NCI-H2107 treated with DMSO at 0.1 percent for 48 hours (cell line): ENCODE measurements around the gene FAM107B.

Experiments
- DNase-seq: peaks from one replicate; lab custom pipeline; 2025; ENCODE audit not compliant: unreplicated experiment; lab: John Stamatoyannopoulos, UW

FAM107B gene

DNA sequence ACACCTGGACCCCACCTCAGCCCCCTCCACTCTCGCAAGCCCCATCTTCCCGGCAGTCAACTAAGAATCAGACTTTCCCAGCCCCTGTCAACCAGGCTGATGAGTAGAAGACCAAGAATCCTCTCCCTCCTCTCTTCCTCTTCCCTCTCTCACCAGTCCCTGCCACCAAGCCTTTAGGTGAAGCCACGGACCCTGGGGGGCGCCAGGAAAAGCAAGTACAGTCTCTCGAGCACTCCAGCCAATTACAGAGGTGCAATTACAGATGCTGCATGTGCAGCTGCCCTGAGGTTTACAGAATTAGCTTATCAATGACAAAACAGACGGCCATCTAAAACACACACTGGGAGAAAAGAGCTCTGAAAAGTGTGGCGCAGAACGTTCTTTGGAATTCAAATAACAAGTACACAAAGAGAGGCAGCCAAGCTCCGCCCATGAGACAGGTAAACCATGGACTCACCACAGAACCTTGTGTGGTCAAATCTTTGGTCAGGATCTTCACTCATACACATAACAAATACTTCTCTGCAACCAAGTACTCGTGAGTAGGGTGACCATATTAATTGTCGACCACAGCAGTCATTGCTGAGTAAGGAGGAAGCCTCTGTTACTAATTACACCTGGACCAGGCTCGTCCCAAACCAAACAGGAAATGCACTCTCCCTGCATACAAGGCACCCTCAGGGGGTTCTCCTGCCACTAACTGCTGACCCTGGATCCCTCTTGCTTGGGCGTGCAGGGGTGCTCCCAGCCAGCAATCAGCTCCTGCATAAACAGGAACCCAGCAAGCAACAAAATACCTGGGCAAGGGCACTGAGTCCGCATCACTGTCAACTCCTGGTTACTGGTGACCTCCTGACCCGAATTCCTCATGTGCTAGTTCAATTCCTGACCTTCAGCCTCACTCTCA, 189.2 kb downstream of the FAM107B start:
- no peak for DNase-seq

DNA sequence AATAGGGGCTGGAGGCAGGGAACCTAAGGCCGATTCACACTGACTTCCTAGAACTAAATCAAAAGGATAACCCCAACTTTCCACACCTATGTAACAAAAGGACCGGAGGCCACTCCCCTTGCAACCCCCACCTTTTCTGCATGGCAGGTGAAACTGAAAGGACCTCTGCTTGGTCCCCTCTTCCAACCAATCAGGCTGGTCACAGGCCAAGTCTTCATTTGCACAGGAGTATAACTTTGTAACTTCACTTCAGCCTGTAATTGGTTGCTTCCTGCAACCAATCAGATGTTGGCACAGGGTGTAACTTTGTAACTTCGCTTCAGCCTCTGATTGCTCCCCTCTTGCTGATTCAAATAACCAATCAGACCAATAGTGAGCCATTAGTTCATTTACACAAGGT, 190.0 kb downstream of the FAM107B start:
- no peak for DNase-seq

DNA sequence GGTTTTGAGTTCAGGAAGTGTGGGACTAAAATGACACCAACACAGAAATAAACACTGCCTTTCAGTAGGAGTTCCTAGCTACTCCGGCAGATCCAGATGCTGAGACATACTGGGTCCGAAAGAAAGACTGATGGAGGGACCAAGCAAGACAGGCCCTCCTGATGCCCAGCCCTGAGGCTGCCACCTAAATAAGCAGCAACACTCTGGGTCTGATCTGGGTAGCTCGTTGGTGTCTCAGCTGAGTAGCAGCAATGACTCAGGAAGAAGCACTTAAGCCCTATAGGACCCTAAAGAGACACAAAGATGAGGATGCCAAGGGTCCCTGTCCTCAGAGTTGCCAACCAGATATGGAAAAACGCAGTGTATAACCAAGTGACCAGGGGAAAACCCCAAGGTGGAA, 190.7 kb downstream of the FAM107B start:
- DNase-seq, result no peak

DNA sequence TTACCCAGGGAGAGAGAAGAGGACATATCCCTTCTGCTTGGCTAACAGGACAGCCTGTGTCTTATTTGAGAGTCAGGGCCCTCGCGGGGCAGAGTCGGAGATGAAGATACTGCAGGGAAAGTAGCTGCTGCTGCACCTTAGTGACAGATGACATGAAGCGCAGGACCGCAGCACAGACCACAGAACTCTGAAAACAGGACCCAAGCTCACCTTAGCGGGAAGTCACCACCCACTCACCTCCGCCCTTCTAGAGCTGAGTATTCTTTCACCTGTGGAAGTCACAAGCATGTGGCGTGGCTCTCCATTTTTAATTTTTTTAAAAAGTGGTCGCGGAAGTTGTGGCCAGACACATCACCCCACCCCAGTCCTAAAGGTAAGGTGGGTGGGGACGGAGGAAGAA, 191.4 kb downstream of the FAM107B start:
- no peak for DNase-seq

- DNase-seq, result no peak
Measured at GRCh38 chr10:14581553-14582321, 193.0 kb downstream of the FAM107B start.

GRCh38 chr10:14580671-14581332, 193.9 kb downstream of the FAM107B start:
- DNase-seq, result no peak

- no peak for DNase-seq
Measured at GRCh38 chr10:14579405-14579804, 195.3 kb downstream of the FAM107B start.

GRCh38 chr10:14578060-14578952, 196.4 kb downstream of the FAM107B start:
- DNase-seq, result no peak

DNA sequence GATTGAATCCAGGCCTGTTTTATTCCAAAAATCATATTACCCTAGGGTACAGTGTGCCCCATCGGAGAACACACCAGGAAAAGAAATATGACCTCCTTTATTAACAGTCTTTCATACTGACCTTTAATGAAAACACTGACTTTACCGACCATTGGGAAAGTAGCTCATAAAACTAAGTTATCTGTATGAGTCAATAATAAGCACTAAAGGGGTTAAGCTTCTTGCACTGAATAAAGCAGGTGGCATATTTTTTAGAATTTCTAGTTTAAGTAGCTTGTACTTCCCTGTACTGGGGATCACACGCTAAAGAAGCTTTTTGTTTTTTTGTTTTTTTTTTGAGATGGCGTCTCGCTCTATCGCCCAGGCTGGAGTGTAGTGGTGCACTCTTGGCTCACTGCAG, 199.8 kb downstream of the FAM107B start:
- DNase-seq, result no peak

- no peak for DNase-seq
Measured at GRCh38 chr10:14574291-14574690, 200.4 kb downstream of the FAM107B start.

GRCh38 chr10:14573666-14574261, 200.9 kb downstream of the FAM107B start:
- no peak for DNase-seq

DNA sequence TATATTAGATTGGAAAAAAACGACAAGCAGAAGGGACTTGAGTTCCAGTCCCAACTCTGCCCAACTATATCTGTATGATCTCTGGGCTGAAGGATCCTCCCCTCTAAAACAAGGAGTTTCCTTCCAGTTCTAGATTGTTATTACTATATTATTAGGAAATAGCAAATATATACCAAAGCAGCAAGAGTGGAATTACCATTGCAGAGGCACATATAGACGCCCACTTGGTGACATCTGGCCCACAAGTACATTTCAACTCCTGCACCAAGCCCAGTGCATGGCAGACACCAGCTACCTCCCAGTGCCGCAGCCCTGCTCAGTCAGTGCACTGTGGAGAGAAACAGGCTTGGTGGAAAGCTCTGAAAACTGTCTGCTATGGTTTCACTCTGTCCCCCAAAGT, 201.9 kb downstream of the FAM107B start:
- no peak for DNase-seq

- no peak for DNase-seq
Measured at GRCh38 chr10:14571866-14572507, 202.7 kb downstream of the FAM107B start.

GRCh38 chr10:14570800-14571199, 203.9 kb downstream of the FAM107B start:
- DNase-seq, result no peak

- no peak for DNase-seq
Measured at GRCh38 chr10:14569274-14570060, 205.2 kb downstream of the FAM107B start.

GRCh38 chr10:14567421-14567820, 207.3 kb downstream of the FAM107B start:
- DNase-seq, result no peak

- no peak for DNase-seq
Measured at GRCh38 chr10:14566498-14566897, 208.2 kb downstream of the FAM107B start.

GRCh38 chr10:14565199-14565598, 209.5 kb downstream of the FAM107B start:
- DNase-seq, result no peak

DNA sequence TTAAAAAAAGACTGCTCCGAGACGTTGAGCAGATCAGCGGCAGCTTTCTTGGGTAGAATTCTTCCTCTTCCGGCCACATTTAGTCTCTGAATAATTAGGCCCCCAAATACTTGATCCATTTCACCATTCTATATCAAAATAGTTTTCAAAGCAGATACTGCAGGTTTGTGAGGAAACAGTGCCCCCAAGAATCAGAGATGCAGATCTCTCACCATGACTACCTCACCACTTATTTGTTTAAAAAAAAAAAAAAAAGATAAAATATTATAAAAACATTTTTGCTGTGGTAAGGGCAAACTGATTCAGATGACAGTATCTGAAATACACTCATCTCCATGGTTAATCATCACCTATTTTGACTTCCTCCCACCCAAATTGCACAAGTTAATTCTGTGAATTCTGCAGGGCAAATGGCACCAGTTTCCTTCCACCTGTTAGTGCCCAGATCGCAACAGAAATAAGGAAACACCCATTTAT, 210.4 kb downstream of the FAM107B start:
- DNase-seq, result no peak
